Kidney (tissue), 14 donors: ENCODE data around the gene ARHGAP20. TPM values are rescaled to one million over a fixed set of nuclear protein-coding genes. Genes with fewer than 3 reads are reported as not detected.

Experiments used
- DNase-seq, 5 donors: peaks; one replicate each; pipeline ENCODE4 v3.0.0-alpha.2; 2013 to 2020
- FAIRE-seq: peaks from 2 replicates; lab custom pipeline; 2012; peaks lifted over from hg19 to GRCh38; lab: Jason Lieb, UNC
- H3K27ac ChIP-seq, 2 donors: one replicate each; pipeline ENCODE4 v1.7.0; 2013; ENCODE audit warnings: low read depth in 2 of 2, low read length in 2 of 2, inconsistent platforms in 1 of 2
- H3K27me3 ChIP-seq: one replicate; pipeline ENCODE4 v1.7.1; 2013; ENCODE audit warnings: low read length, inconsistent platforms; ENCODE audit not compliant: control insufficient read depth, insufficient read depth
- H3K36me3 ChIP-seq, 3 donors: one replicate each; pipeline versions ENCODE4 v1.7.0 to v1.7.1; 2013; ENCODE audit warnings: low read length in 3 of 3, control low read depth in 1 of 3, inconsistent platforms in 1 of 3; ENCODE audit not compliant: insufficient read depth in 3 of 3, control insufficient read depth in 2 of 3
- H3K4me1 ChIP-seq, 3 donors: one replicate each; pipeline versions ENCODE4 v1.7.0 to v1.7.1; 2013; ENCODE audit warnings: low read length in 3 of 3, inconsistent platforms in 1 of 3, low read depth in 1 of 3; ENCODE audit not compliant: control insufficient read depth in 2 of 3, insufficient read depth in 2 of 3
- H3K4me3 ChIP-seq, 3 donors: one replicate each; pipeline versions ENCODE4 v1.7.0 to v1.8.1; 2013; ENCODE audit warnings: low read length in 3 of 3, control low read depth in 1 of 3, inconsistent platforms in 1 of 3
- H3K9ac ChIP-seq, 3 donors: one replicate each; pipeline versions ENCODE4 v1.7.0 to v1.7.1; 2013; ENCODE audit warnings: low read length in 3 of 3, control low read depth in 1 of 3, inconsistent platforms in 1 of 3
- H3K9me3 ChIP-seq, 3 donors: one replicate each; pipeline versions ENCODE4 v1.7.0 to v1.7.1; 2013; ENCODE audit warnings: low read length in 3 of 3, control low read depth in 1 of 3, inconsistent platforms in 1 of 3; ENCODE audit not compliant: control insufficient read depth in 2 of 3, insufficient read depth in 1 of 3
- intact Hi-C: fragments of 100-400 bp; cut with DNase I; formaldehyde crosslinking; loops from one replicate; pipeline ENCODE4 v1.11.1; 2022
- polyA plus RNA-seq: library from polyadenylated mRNA; stranded (reverse); fragments of 350-450 nt; fragmentation: Illumina TruSeq; extraction: RNeasy Lipid Tissue Mini Kit (QIAGEN cat#74804); gene quantifications from one replicate; pipeline ENCODE4 v1.2.3, GENCODE V29; 2014; ENCODE audit warnings: low read depth, low replicate concordance; ENCODE audit not compliant: insufficient read depth
- total RNA-seq: library from RNA; stranded (reverse); fragmentation: NEBNext Ultra II Directional; extraction: Animal tissue kit (Norgen Biotek cat#: 25700); gene quantifications from one replicate; pipeline ENCODE4 v1.2.1, GENCODE V29; 2021
- TF ChIP-seq, protein P1 (sequence below): IDR thresholded peaks from 3 replicates; pipeline ENCODE4 v1.5.1; 2012; ENCODE audit warnings: mild to moderate bottlenecking, moderate library complexity, borderline replicate concordance; ENCODE audit not compliant: insufficient read depth; ENCODE audit errors: extremely low read depth
- donor health status: control.
- donor health status: control.
- donor health status: control.
- donor health status: control.
- donor health status: control.
- donor health status: DM: yes; HTN: yes; CAD: no.
- donor health status: Normal renal cell carcinoma (clear cell type).

The ARHGAP20 gene
- total and polyA plus RNA-seq, 2 donors from 2014 or later: 0.11 to 1.4 TPM

DNA sequence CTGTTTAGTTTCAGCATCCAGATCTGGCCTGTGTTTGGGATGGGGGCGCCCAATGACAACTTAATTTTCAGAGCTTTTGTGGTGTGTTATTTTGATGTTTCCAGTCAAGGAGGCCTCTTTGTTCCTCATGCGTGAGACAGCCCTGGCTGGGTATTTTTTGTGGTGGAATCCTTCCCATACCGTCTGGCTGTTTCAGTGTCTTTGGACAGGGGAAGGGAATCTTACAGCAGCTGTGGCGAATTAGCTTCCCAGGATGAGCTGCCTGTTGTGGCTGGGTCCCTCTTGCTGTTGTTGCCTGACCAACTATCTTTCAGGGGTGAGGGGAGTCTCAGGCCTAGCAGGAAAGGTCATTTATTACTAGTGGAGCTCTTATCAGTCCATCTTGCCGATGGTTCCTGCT, 138.8 kb downstream of the ARHGAP20 start:
- TF ChIP-seq, protein P1, sequence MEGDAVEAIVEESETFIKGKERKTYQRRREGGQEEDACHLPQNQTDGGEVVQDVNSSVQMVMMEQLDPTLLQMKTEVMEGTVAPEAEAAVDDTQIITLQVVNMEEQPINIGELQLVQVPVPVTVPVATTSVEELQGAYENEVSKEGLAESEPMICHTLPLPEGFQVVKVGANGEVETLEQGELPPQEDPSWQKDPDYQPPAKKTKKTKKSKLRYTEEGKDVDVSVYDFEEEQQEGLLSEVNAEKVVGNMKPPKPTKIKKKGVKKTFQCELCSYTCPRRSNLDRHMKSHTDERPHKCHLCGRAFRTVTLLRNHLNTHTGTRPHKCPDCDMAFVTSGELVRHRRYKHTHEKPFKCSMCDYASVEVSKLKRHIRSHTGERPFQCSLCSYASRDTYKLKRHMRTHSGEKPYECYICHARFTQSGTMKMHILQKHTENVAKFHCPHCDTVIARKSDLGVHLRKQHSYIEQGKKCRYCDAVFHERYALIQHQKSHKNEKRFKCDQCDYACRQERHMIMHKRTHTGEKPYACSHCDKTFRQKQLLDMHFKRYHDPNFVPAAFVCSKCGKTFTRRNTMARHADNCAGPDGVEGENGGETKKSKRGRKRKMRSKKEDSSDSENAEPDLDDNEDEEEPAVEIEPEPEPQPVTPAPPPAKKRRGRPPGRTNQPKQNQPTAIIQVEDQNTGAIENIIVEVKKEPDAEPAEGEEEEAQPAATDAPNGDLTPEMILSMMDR: no peak
- H3K4me3 ChIP-seq: no peak overlapping the region
- intact Hi-C loops: no loop called here
- H3K9ac ChIP-seq: no peak overlapping the region
- no peak for FAIRE-seq
- H3K27me3 ChIP-seq: no peaks in the 10 kb centered on the region
- H3K36me3 ChIP-seq: no peaks in the 10 kb centered on the region
- DNase-seq: no peak
- no peaks in the 10 kb centered on the region for H3K4me1 ChIP-seq
- H3K9me3 ChIP-seq: no peaks in the 10 kb centered on the region
- no peak overlapping the region for H3K27ac ChIP-seq

DNA sequence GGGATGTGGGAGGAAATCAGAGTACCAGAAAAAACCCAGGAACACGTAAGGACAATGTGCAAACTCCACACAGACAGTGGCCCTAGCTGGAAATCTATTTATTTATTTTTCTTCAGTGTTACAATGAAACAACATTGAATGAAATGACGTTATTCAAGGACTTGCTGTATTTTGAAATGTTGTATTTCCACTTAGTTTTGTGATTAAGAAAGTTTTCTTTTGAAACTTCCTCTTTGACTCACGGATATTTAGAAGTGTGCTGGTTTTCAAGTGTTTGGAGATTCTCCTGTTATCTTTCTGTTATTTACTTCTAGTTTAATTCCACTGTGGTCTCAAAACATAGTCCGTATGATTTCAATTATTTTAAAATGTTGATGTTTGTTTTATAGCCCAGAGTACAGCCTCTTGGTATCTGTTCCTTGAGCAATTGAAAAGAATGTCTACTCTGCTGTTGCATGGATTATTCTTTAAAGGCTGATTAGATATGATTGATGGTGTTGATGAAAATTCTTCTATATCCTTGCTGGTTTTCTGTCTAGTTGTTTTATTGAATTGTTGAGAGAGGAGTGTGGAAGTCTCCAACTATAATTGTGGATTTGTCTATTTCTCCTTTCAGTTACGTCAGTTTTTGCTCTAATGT, 141.0 kb downstream of the ARHGAP20 start:
- Histone ChIP-seq H3K36me3 (no peaks in the 10 kb centered on the region), H3K4me3 (no peak overlapping the region), H3K9ac (no peak overlapping the region), H3K9me3 (no peaks in the 10 kb centered on the region), H3K27me3 (no peaks in the 10 kb centered on the region), H3K4me1 (no peaks in the 10 kb centered on the region), H3K27ac (no peak overlapping the region)
- TF ChIP-seq, protein P1: no peak
- FAIRE-seq: no peak
- no peak for DNase-seq
- intact Hi-C loops: no loop called here

DNA sequence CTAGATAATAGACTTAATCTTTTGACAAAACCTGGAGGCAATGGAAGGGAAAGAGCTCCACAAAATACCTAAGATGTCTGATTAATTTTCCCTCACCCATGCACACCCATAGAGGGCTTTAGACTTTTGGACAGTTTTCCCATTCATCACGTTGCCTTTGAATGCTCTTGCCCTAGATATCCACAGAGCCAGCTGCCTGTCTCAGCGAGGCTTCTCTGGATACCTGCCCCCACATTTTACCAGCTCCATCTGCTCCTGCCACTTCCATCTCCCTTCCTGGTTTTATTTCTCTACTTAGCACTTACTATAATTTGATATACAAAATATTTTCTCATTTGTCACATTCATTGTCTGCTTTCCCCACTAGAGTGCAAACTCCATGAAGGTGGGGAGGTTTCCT, 145.7 kb downstream of the ARHGAP20 start:
- no peak for DNase-seq
- intact Hi-C loops: no loop called here

More for the DNA sequence above, 145.7 kb downstream of the ARHGAP20 start:
- Histone ChIP-seq H3K9me3 (no peaks in the 10 kb centered on the region), H3K36me3 (no peaks in the 10 kb centered on the region), H3K4me3 (no peak overlapping the region), H3K9ac (no peak overlapping the region), H3K27me3 (no peaks in the 10 kb centered on the region), H3K4me1 (no peaks in the 10 kb centered on the region), H3K27ac (no peak overlapping the region)
- TF ChIP-seq, protein P1: no peak
- no peak for FAIRE-seq
